ENCODE data around the gene REM1. TPM values are rescaled to one million over a fixed set of nuclear protein-coding genes. Genes with fewer than 3 reads are reported as not detected.
"Not testable (repeated sequence)": the region's sequence is repeated elsewhere in the genome, so short reads cannot be mapped to it uniquely, and the experiment has no call there.

REM1 gene
- polyA plus RNA-seq, 1 donor, result 5.8 TPM

GRCh38 chr20:31485450-31486339 is 10.6 kb downstream of the REM1 start:
- peak; percentile 82 for DNase-seq (ENCODE audit: low read depth)

- DNase-seq (ENCODE audit: low read depth), result no peak
Observed at GRCh38 chr20:31488115-31488514, 13.0 kb downstream of the REM1 start.

- no peak for DNase-seq (ENCODE audit: low read depth)
Observed at GRCh38 chr20:31489152-31489551, 14.1 kb downstream of the REM1 start.

GRCh38 chr20:31490752-31491151 is 15.7 kb downstream of the REM1 start:
- no peak for DNase-seq (ENCODE audit: low read depth)

- no peak for DNase-seq (ENCODE audit: low read depth)
Observed at GRCh38 chr20:31494131-31494530, 19.0 kb downstream of the REM1 start.

GRCh38 chr20:31496761-31497295 is 21.7 kb downstream of the REM1 start:
- peak; percentile 93 for DNase-seq (ENCODE audit: low read depth)

- DNase-seq (ENCODE audit: low read depth), result no peak
Observed at GRCh38 chr20:31497838-31498540, 22.9 kb downstream of the REM1 start.

GRCh38 chr20:31500527-31500926 is 25.4 kb downstream of the REM1 start:
- no peak for DNase-seq (ENCODE audit: low read depth)

GRCh38 chr20:31502884-31503673 is 28.0 kb downstream of the REM1 start:
- DNase-seq (ENCODE audit: low read depth), result peak; percentile 62

GRCh38 chr20:31505903-31506302 is 30.8 kb downstream of the REM1 start:
- DNase-seq (ENCODE audit: low read depth), result no peak

GRCh38 chr20:31508517-31509244 is 33.6 kb downstream of the REM1 start:
- DNase-seq (ENCODE audit: low read depth), result no peak

- peak; percentile 90 for DNase-seq (ENCODE audit: low read depth)
Observed at GRCh38 chr20:31514154-31515071, 39.3 kb downstream of the REM1 start, which contains the start of gene HM13. Gene HM13 (plus strand): TSS chr20:31514442. CDS start chr20:31514552, 110 bp downstream.

GRCh38 chr20:31515072-31515774 is 40.1 kb downstream of the REM1 start:
- DNase-seq (ENCODE audit: low read depth), result no peak

GRCh38 chr20:31515775-31516107 is 40.7 kb downstream of the REM1 start:
- DNase-seq (ENCODE audit: low read depth), result no peak

- DNase-seq (ENCODE audit: low read depth), result no peak
Observed at GRCh38 chr20:31516166-31516565, 41.1 kb downstream of the REM1 start.

GRCh38 chr20:31516651-31517050 is 41.6 kb downstream of the REM1 start:
- DNase-seq (ENCODE audit: low read depth), result no peak

- DNase-seq (ENCODE audit: low read depth), result no peak
Observed at GRCh38 chr20:31517373-31517772, 42.3 kb downstream of the REM1 start.

GRCh38 chr20:31521267-31521666 is 46.2 kb downstream of the REM1 start:
- not testable (repeated sequence) for DNase-seq (ENCODE audit: low read depth)

GRCh38 chr20:31522731-31523130 is 47.6 kb downstream of the REM1 start:
- no peak for DNase-seq (ENCODE audit: low read depth)

All from forelimb muscle (tissue), 1 donor.